ENCODE results near the gene PNN.

DNA sequence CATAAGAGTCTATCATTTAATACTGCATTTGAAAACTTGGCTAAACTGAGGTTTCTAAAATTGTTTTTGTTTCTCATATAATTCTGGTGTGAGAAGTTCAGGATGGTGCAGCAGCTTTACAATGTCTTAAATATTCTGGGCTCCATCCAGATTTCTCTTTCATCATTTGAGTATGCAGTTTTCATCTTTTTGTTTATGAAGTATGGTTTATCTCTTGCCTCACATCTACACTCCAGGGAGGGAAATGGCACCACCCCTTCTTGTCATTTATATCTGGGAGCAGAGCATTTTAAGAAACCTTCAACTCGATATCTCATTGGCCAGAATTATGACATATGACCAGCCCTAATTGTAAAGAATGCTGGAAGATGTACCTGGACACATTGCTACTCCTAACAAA, 36.6 kb upstream of the PNN start:
- TF ChIP-seq POLR2A (IDR thresholded peaks at IDR 0.05) (no peak), POLR2AphosphoS5 (IDR thresholded peaks at IDR 0.05) (no peak)
- TF ChIP-seq, protein P1, sequence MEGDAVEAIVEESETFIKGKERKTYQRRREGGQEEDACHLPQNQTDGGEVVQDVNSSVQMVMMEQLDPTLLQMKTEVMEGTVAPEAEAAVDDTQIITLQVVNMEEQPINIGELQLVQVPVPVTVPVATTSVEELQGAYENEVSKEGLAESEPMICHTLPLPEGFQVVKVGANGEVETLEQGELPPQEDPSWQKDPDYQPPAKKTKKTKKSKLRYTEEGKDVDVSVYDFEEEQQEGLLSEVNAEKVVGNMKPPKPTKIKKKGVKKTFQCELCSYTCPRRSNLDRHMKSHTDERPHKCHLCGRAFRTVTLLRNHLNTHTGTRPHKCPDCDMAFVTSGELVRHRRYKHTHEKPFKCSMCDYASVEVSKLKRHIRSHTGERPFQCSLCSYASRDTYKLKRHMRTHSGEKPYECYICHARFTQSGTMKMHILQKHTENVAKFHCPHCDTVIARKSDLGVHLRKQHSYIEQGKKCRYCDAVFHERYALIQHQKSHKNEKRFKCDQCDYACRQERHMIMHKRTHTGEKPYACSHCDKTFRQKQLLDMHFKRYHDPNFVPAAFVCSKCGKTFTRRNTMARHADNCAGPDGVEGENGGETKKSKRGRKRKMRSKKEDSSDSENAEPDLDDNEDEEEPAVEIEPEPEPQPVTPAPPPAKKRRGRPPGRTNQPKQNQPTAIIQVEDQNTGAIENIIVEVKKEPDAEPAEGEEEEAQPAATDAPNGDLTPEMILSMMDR (IDR thresholded peaks at IDR 0.05), result no peak

Data from breast epithelium (tissue), 3 donors.